Ovary (tissue), 9 donors: ENCODE data around the gene MT1X. TPM values are rescaled to one million over a fixed set of nuclear protein-coding genes. Genes with fewer than 3 reads are reported as not detected.
"Not testable (repeated sequence)": the region's sequence is repeated elsewhere in the genome, so short reads cannot be mapped to it uniquely, and the experiment has no call there.

Experiments used
- DNase-seq, 5 donors: peaks; one replicate each; pipeline ENCODE4 v3.0.0-alpha.2; 2019 to 2020
- H3K27ac ChIP-seq, 2 donors: fragments of 200-600 bp; one replicate each; pipeline versions ENCODE4 v1.5.1 to v1.8.0; 2019 to 2022
- H3K27me3 ChIP-seq: fragments of 200-600 bp; one replicate; pipeline ENCODE4 v1.8.0; 2022
- H3K36me3 ChIP-seq: fragments of 200-600 bp; sonication (generic); one replicate; pipeline ENCODE4 v1.5.1; 2019
- H3K4me1 ChIP-seq: one replicate; pipeline ENCODE4 v1.8.1; 2013; ENCODE audit warnings: mild to moderate bottlenecking, moderate library complexity; ENCODE audit not compliant: insufficient read depth
- H3K4me3 ChIP-seq: fragments of 200-600 bp; sonication (generic); one replicate; pipeline ENCODE4 v1.5.1; 2017
- H3K9me3 ChIP-seq, 2 donors: fragments of 200-600 bp in 1 of 2; sonication (generic) in 1 of 2; one replicate each; pipeline versions ENCODE4 v1.5.1 to v1.8.1; 2013 to 2019; ENCODE audit warnings: mild to moderate bottlenecking in 1 of 2, moderate library complexity in 1 of 2
- EP300 ChIP-seq: sonication (generic); formaldehyde crosslinking; IDR thresholded peaks from one replicate; pipeline ENCODE4 v1.6.1; 2017; ENCODE audit warnings: antibody characterized with exemption
- POLR2A ChIP-seq: fragments of 450-650 bp; IDR thresholded peaks from one replicate; pipeline ENCODE4 v1.6.1; 2017; ENCODE audit warnings: antibody characterized with exemption, mild to moderate bottlenecking, moderate library complexity
- WGBS, 3 donors: extraction: QIAGEN DNeasy Blood & Tissue Kit in 1 of 3; methylation state at CpG; one replicate each; pipeline versions ENCODE4 v1.1.5 to v1.1.7; 2013 to 2017; 5-methylcytosine and 5-hydroxymethylcytosine counted together
- intact Hi-C, 4 donors: fragments of 100-400 bp; cut with DNase I; formaldehyde crosslinking; loops; one replicate each; pipeline versions ENCODE4 v1.11.0 to v1.15.1; 2022 to 2023
- polyA plus RNA-seq, 2 donors: library from polyadenylated mRNA; stranded (reverse); fragments of 200-250 nt in 1 of 2; fragments of 350-450 nt in 1 of 2; fragmentation: Illumina TruSeq in 1 of 2; extraction: RNeasy Lipid Tissue Mini Kit (QIAGEN cat#74804) in 1 of 2; gene quantifications; one replicate each; pipeline ENCODE4 v1.2.3, GENCODE V29; 2013 to 2014
- total RNA-seq, 7 donors: library from RNA; depleted of rRNA in 2 of 7; stranded (reverse); fragments of >200 nt in 2 of 7; fragmentation: NEBNext Ultra II Directional in 3 of 7; extraction: Animal tissue kit (Norgen Biotek cat#: 25700) in 3 of 7; gene quantifications; one replicate each; pipeline versions ENCODE4 v1.1.0 to v1.2.4, GENCODE V29; 2016 to 2023
- TF ChIP-seq, protein P1 (sequence below), 3 donors: fragments of 450-650 bp in 2 of 3; fragments of 200-600 bp in 1 of 3; IDR thresholded peaks; one replicate each; pipeline versions ENCODE4 v1.5.1 to v1.8.0; 2016 to 2022; ENCODE audit warnings: antibody characterized with exemption in 3 of 3, mild to moderate bottlenecking in 1 of 3
- donor health status: DM: no; HTN: no; CAD: no; lungs with moderate emphysema.
- donor health status: DM: no; HTN: no; CAD: no.
- donor health status: Bipolar disorder and iron deficiency.
- donor health status: DM: yes; HTN: yes; CAD: no.
- donor health status: DM: no; HTN: no; CAD: no.
- donor health status: DM: yes; HTN: yes; CAD: no.

The MT1X gene
- total and polyA plus RNA-seq, 9 donors, result 10.0 to 1,106 (median 141) TPM

DNA sequence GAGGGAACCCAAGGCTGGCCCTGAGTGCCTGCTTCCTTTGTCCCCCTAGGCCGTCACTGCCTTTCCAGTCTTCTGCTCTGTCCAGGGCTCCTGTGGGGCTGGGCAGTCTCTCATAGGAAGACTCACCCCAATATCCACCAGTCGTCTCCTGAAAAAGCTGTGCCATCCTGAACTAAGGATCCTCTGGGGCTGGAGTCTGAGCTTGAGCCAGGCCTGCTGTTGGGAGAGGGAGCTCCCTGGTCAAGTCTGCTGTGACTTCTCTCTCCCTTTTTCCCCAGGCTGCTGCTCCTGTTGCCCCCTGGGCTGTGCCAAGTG is 11.7 kb upstream of the MT1X start:
- 43 to 93% (median 46%) methylated on average over 2 of the region's 2 CpGs for WGBS, 3 donors
- Histone ChIP-seq H3K36me3 (no peaks in the 10 kb centered on the region), H3K4me1 (no peaks in the 10 kb centered on the region), H3K9me3 (no peaks in the 10 kb centered on the region), H3K4me3 (no peak overlapping the region), H3K27ac (no peak overlapping the region), H3K27me3 (no peaks in the 10 kb centered on the region)
- no peak for TF ChIP-seq EP300
- TF ChIP-seq, protein P1, sequence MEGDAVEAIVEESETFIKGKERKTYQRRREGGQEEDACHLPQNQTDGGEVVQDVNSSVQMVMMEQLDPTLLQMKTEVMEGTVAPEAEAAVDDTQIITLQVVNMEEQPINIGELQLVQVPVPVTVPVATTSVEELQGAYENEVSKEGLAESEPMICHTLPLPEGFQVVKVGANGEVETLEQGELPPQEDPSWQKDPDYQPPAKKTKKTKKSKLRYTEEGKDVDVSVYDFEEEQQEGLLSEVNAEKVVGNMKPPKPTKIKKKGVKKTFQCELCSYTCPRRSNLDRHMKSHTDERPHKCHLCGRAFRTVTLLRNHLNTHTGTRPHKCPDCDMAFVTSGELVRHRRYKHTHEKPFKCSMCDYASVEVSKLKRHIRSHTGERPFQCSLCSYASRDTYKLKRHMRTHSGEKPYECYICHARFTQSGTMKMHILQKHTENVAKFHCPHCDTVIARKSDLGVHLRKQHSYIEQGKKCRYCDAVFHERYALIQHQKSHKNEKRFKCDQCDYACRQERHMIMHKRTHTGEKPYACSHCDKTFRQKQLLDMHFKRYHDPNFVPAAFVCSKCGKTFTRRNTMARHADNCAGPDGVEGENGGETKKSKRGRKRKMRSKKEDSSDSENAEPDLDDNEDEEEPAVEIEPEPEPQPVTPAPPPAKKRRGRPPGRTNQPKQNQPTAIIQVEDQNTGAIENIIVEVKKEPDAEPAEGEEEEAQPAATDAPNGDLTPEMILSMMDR (IDR thresholded peaks at IDR 0.05), result no peak
- no peak for TF ChIP-seq POLR2A
- intact Hi-C loops, result loop anchor here in 1 of 4 donors (10.0 kb wide), 1 partner anchor 46 kb away; the partner anchor contains the start of gene MT1E
- DNase-seq, result no peak

DNA sequence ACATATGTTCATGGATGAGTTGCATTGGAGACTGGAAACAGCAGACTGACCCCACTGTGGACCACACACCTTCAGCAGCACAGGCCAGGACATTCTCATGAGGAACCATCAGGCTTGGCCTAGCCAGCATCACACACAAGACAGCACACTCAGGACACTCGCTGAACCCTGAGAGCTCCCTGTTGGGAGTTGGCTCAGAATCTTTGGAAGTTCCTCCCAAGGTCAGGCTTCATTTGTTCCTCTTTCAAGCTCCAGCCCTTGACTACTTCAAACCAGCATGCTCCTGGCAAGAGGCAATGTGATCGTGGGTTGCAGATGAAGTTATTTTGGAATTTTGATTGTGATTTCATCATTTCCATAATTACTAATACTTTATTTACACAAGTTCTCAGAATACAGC is 10.6 kb upstream of the MT1X start:
- not testable (repeated sequence) for H3K9me3 ChIP-seq, H3K27ac ChIP-seq, H3K4me3 ChIP-seq, DNase-seq, H3K27me3 ChIP-seq, H3K4me1 ChIP-seq, H3K36me3 ChIP-seq
- 20 to 36% (median 32%) methylated on average over 2 of the region's 2 CpGs for WGBS, 3 donors
- intact Hi-C loops, result loop anchor here in 1 of 4 donors (10.0 kb wide), 1 partner anchor 47 kb away; the partner anchor contains the start of gene MT1E

GRCh38 chr16:56672171-56672570 is 10.1 kb upstream of the MT1X start:
- not testable (repeated sequence) for H3K27ac ChIP-seq, H3K4me1 ChIP-seq, H3K9me3 ChIP-seq, H3K27me3 ChIP-seq, DNase-seq, H3K4me3 ChIP-seq, H3K36me3 ChIP-seq
- intact Hi-C loops, result loop anchor here in 1 of 4 donors (10.0 kb wide), 1 partner anchor 47 kb away; the partner anchor contains the start of gene MT1E
- WGBS, 3 donors, result 70 to 84% (median 84%) methylated on average over 3 of the region's 3 CpGs

- H3K27me3 ChIP-seq, result no peaks in the 10 kb centered on the region
- TF ChIP-seq POLR2A (no peak), EP300 (no peak)
- TF ChIP-seq, protein P1 (IDR thresholded peaks at IDR 0.05), result no peak
- no peak overlapping the region for H3K4me3 ChIP-seq
- no peaks in the 10 kb centered on the region for H3K36me3 ChIP-seq
- DNase-seq, result no peak
- no peaks in the 10 kb centered on the region for H3K4me1 ChIP-seq
- 83 to 90% (median 87%) methylated on average over 11 of the region's 11 CpGs for WGBS, 3 donors
- H3K27ac ChIP-seq, result no peak overlapping the region
- no peaks in the 10 kb centered on the region for H3K9me3 ChIP-seq
- intact Hi-C loops, result loop anchor here in 1 of 4 donors (10.0 kb wide), 1 partner anchor 48 kb away; the partner anchor contains the start of gene MT1E
Measured at GRCh38 chr16:56672761-56673536, 9.3 kb upstream of the MT1X start.

DNA sequence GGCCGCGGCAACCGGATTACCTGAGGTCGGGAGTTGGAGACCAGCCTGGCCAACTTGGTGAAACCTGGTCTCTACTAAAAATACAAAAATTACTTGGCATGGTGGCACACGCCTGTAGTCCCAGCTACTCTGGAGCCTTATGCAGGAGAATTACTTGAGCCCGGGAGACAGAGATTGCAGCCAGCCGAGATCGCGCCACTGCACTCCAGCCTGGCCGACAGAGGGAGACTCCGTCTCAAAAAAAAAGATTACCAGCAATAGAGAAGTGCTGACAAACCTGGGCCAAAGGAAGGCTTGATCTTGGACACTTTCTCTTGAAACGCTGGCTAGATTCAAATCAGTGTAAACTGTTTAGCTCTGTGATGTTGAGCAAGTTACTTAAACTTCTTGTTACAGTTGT is 8.3 kb upstream of the MT1X start:
- Histone ChIP-seq H3K27me3 (no peaks in the 10 kb centered on the region), H3K9me3 (no peaks in the 10 kb centered on the region), H3K36me3 (no peaks in the 10 kb centered on the region), H3K4me1 (no peaks in the 10 kb centered on the region), H3K27ac (no peak overlapping the region), H3K4me3 (no peak overlapping the region)
- 40 to 48% (median 42%) methylated on average over 12 of the region's 12 CpGs for WGBS, 3 donors
- no peak for DNase-seq
- TF ChIP-seq, protein P1 (IDR thresholded peaks at IDR 0.05), result peak in 1 of 3 donors; percentile 23
- TF ChIP-seq POLR2A, result no peak
- intact Hi-C loops, result loop anchor here in 1 of 4 donors (10.0 kb wide), 1 partner anchor 49 kb away; the partner anchor contains the start of gene MT1E

GRCh38 chr16:56674570-56674969 is 7.7 kb upstream of the MT1X start:
- WGBS, 3 donors, result 88 to 96% (median 92%) methylated on average over 6 of the region's 6 CpGs
- not testable (repeated sequence) for H3K27me3 ChIP-seq, H3K4me3 ChIP-seq, H3K9me3 ChIP-seq, H3K4me1 ChIP-seq, H3K27ac ChIP-seq, H3K36me3 ChIP-seq, DNase-seq
- intact Hi-C loops, result loop anchor here in 1 of 4 donors (10.0 kb wide), 1 partner anchor 50 kb away; the partner anchor contains the start of gene MT1E
